Measurements from ENCODE around the gene PCDHGA1.
"Not testable (repeated sequence)": the region's sequence is repeated elsewhere in the genome, so short reads cannot be mapped to it uniquely, and the experiment has no call there.

The PCDHGA1 gene

GRCh38 chr5:141330299-141331080, at the start of gene PCDHGA1:
PCDHGA1 (plus strand) TSS chr5:141330514.
- DNase-seq (ENCODE audit: low read depth in 2 of 2), result no peak

DNA sequence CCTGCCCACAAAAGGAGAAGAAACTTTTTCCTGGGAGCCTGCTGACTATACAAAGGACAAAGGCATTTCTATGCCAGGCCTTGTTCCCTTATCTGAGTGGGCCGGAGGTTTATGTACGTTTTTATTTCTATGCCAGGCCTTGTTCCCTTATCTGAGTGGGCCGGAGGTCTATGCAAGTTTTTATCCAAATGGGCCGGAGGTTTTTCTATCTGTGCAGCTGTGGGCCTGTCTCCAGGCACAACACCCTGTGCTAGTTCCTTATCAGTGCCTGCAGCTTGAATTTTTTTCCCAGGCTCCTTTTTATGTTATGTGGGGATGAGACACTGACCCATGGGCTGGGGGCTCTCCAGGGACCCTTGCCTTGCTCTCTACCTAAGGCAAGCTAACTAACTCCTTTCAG, 31.9 kb upstream of the PCDHGA1 start:
- no peak for DNase-seq (ENCODE audit: low read depth in 2 of 2)

DNA sequence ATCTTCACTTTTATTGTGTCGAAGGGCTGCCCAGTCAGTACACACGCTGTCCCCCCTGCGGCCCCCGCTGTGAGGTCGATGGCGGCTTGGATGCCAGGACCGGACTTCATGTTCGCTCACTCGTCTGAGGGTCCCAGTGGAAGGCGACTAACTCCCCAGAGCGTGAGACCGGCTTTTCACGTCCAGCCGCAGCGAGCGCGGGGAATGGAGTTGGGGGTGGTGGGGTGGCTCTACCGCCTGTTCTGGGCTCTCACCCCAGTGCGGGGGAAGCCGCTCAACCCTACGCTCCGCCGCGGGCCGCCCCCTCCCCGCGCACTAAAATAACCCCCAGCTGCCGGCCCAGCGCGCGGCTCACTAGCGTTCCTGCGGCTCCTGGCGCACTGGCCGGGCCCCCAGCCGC, 26.6 kb upstream of the PCDHGA1 start, which contains the start of gene SLC25A2:
Gene SLC25A2 (minus strand): TSS at position 294 of the 400 bp plus-strand sequence. CDS start 184 bp downstream, at position 110.
- DNase-seq (ENCODE audit: low read depth in 2 of 2), result no peak

GRCh38 chr5:141306630-141307029, 23.7 kb upstream of the PCDHGA1 start:
- DNase-seq (ENCODE audit: low read depth in 2 of 2), result no peak

DNA sequence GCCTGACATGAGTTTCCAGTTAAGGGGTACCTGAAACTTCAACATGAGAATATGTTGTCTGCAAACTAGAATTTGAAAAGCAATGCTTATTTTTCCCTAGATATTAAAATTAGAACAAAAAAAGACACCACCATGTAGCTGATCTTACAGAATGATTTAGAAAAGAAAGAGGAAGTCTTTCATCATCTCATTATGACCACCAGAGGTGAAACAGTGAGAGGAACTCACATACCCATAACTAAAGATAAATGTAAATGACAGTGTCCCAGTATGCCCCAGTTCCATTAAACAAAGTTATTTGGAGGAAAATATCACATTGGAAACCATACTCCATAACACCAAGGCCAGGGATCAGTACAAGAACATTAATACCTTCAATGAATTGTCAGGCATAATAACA, 16.6 kb upstream of the PCDHGA1 start:
- DNase-seq (ENCODE audit: low read depth in 2 of 2), result no peak

GRCh38 chr5:141316963-141317362, 13.4 kb upstream of the PCDHGA1 start:
- not testable (repeated sequence) for DNase-seq (ENCODE audit: low read depth in 2 of 2)

- DNase-seq (ENCODE audit: low read depth in 2 of 2), result no peak
Observed at GRCh38 chr5:141319202-141319601, 11.1 kb upstream of the PCDHGA1 start.

GRCh38 chr5:141319699-141320098, 10.6 kb upstream of the PCDHGA1 start:
- DNase-seq (ENCODE audit: low read depth in 2 of 2), result no peak

- DNase-seq (ENCODE audit: low read depth in 2 of 2), result peak; percentile 85
Observed at GRCh38 chr5:141320225-141321169, 9.8 kb upstream of the PCDHGA1 start, which contains the start of gene TAF7. TAF7 (minus strand) TSS chr5:141320784; CDS start chr5:141320044, 740 bp downstream.

GRCh38 chr5:141322261-141322660, 8.1 kb upstream of the PCDHGA1 start:
- DNase-seq (ENCODE audit: low read depth in 2 of 2), result no peak

GRCh38 chr5:141326088-141326854, 4.0 kb upstream of the PCDHGA1 start:
- peak; percentile 22 to 42 for DNase-seq (ENCODE audit: low read depth in 2 of 2)

- DNase-seq (ENCODE audit: low read depth in 2 of 2), result no peak
Observed at GRCh38 chr5:141328231-141328630, 2.1 kb upstream of the PCDHGA1 start.

- DNase-seq (ENCODE audit: low read depth in 2 of 2), result not testable (repeated sequence)
Observed at GRCh38 chr5:141332571-141332970, 2.3 kb downstream of the PCDHGA1 start.

DNA sequence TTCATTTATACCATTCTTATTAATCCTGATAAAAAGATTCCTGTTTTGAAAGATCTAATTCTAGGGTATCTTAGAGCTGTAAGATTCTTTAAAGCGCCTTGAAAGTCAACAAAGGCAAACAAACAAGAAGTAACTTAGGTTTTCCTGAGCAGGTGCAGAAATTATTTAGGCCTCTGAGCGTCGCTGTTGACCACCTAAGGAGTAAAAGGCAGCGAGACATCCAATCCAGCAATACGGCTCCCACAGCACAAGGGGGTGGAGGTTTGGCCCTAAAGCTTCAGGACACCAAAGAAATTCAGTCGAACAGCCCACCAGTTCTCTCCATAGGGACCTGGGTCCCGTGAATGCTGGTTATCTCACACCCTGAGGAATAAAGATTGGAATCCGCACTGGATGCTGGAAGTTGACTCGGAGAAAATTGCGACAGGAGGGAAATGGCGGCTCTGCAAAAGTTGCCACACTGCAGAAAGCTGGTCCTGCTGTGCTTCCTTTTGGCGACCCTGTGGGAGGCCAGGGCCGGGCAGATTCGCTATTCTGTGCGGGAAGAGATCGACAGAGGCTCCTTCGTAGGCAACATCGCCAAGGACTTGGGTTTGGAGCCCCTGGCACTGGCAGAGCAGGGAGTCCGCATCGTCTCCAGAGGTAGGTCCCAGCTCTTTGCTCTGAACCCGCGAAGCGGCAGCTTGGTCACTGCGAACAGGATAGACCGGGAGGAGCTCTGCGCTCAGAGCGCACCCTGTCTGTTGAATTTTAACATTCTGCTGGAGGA, 8.4 kb downstream of the PCDHGA1 start, which contains the start of gene PCDHGA2:
Gene PCDHGA2 (plus strand): TSS at position 223 of the 769 bp plus-strand sequence.
- no peak for DNase-seq (ENCODE audit: low read depth in 2 of 2)

DNA sequence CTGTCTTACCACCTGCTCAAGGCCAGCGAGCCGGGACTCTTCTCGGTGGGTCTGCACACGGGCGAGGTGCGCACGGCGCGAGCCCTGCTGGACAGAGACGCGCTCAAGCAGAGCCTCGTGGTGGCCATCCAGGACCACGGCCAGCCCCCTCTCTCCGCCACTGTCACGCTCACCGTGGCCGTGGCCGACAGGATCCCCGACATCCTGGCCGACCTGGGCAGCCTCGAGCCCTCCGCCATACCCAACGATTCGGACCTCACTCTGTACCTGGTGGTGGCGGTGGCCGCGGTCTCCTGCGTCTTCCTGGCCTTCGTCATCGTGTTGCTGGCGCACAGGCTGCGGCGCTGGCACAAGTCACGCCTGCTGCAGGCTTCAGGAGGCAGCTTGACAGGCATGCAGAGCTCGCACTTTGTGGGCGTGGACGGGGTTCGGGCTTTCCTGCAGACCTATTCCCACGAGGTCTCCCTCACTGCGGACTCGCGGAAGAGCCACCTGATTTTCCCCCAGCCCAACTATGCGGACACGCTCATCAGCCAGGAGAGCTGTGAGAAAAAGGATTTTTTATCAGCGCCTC, 10.6 kb downstream of the PCDHGA1 start:
- DNase-seq (ENCODE audit: low read depth in 2 of 2), result not testable (repeated sequence)

GRCh38 chr5:141342773-141343172, 12.5 kb downstream of the PCDHGA1 start:
- no peak for DNase-seq (ENCODE audit: low read depth in 2 of 2)

DNA sequence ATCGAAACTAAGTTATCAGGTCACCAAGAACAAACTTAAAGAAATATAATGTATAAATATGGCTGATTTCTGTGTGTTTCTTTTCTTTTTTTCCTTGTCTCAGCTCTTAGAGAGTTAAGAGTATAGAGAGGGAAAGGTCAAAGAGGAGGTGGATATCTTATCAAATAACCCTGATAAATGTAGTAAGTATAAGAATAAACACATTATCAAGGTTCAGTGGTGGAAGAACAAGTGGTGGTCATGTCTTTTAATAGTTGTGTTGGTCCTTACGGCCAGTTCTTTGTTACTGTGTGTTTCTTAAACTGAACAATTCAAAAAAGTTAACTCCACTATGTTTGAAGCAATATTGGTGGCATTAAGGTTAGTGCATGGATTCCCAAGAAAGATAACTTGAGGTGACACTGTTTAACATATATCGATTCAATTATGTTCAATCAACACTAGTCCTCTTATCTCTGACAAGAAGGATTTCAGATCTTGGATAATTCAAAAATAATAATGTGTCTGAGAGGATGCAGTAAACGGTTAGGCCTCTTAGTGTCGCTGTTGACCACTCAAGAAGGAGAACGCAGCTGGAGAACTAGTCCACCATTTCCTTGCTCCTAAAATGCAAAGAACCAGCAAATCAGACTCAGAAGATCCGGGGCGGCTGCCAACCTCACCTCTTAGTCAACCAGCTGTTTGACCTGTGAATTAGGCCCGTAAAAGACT, 13.1 kb downstream of the PCDHGA1 start, which contains the start of gene PCDHGA3:
Gene PCDHGA3 (plus strand): TSS at position 588 of the 711 bp plus-strand sequence. CDS start 205 bp downstream, outside the sequence.
- no peak for DNase-seq (ENCODE audit: low read depth in 2 of 2)

DNA sequence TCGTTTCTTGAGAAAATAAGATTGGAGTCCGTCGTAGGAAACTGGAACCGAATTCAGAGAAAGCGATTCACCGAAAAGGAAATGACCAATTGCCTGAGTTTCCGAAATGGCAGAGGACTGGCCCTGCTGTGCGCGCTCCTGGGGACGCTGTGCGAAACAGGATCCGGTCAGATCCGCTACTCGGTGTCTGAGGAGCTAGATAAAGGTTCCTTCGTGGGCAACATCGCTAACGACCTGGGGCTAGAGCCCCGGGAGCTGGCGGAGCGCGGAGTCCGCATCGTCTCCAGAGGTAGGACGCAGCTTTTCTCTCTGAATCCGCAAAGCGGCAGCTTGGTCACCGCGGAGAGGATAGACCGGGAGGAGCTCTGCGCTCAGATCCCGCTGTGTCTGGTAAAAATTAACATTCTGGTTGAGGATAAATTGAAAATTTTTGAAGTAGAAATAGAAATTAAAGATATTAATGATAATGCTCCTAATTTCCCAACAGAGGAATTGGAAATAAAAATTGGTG, 13.7 kb downstream of the PCDHGA1 start:
- DNase-seq (ENCODE audit: low read depth in 2 of 2), result no peak

DNA sequence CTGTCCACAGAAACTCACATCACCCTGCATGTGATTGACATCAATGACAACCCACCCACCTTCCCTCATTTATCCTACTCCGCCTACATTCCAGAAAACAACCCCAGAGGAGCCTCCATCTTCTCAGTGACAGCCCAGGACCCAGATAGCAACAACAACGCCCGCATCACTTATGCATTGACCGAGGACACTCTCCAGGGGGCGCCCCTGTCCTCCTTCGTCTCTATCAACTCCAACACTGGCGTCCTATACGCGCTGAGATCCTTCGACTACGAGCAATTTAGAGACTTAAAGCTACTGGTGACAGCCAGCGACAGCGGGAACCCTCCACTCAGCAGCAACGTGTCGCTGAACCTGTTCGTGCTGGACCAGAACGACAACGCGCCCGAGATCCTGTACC, 15.0 kb downstream of the PCDHGA1 start:
- DNase-seq (ENCODE audit: low read depth in 2 of 2), result no peak
